Activated CD4-positive, CD25-positive, alpha-beta regulatory T cell treated with anti-CD3 and anti-CD28 coated beads, Interleukin-2, amount 50 U/mL, for 72 hours (primary cell): Measurements from ENCODE around the gene DUSP3.

ENCODE experiments used
- DNase-seq: peaks from one replicate; pipeline ENCODE4 v3.0.0; 2021

Gene DUSP3

GRCh38 chr17:43723697-43724359, 54.9 kb downstream of the DUSP3 start:
- no peak for DNase-seq

- DNase-seq, result no peak
Observed at GRCh38 chr17:43722870-43723665, 55.7 kb downstream of the DUSP3 start.

GRCh38 chr17:43722269-43722619, 56.5 kb downstream of the DUSP3 start:
- no peak for DNase-seq

- DNase-seq, result no peak
Observed at GRCh38 chr17:43721537-43722268, 57.1 kb downstream of the DUSP3 start.

GRCh38 chr17:43720311-43721060, 58.3 kb downstream of the DUSP3 start:
- DNase-seq, result peak; percentile 77

GRCh38 chr17:43719578-43719977, 59.2 kb downstream of the DUSP3 start:
- no peak for DNase-seq

GRCh38 chr17:43718544-43718943, 60.2 kb downstream of the DUSP3 start:
- no peak for DNase-seq

- no peak for DNase-seq
Observed at GRCh38 chr17:43717913-43718312, 60.9 kb downstream of the DUSP3 start.
